ENCODE data around the gene CHCHD3.

DNA sequence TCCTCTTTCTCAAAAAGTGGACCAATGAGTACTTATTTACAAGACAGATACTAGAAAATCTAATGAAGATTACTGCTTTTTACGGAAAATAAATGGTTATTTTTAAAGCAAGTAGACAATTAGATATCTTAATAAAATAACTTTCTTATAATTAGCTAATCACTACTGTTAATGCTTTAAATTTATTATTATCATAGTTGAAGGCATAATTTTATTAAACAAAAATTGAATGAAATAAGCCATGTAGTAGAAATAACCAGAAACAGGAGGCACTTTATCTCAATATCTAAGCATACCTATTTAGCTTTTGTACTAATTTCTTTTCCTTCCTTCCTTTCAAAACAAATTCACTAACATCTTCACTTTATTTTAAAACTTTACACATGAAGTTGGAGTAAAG, 134.9 kb downstream of the CHCHD3 start:
- TF ChIP-seq RAD21 (IDR thresholded peaks at IDR 0.05; ENCODE audit: low read length) (no peak), POLR2A (IDR thresholded peaks at IDR 0.05; ENCODE audit: low read depth, low read length) (no peak), CEBPB (IDR thresholded peaks at IDR 0.05; ENCODE audit: low read depth, low read length) (no peak), RFX5 (IDR thresholded peaks at IDR 0.05; ENCODE audit: low read depth, low read length) (no peak), NFE2L2 (IDR thresholded peaks at IDR 0.05; ENCODE audit: low read depth, low read length) (no peak)
- TF ChIP-seq, protein P1, sequence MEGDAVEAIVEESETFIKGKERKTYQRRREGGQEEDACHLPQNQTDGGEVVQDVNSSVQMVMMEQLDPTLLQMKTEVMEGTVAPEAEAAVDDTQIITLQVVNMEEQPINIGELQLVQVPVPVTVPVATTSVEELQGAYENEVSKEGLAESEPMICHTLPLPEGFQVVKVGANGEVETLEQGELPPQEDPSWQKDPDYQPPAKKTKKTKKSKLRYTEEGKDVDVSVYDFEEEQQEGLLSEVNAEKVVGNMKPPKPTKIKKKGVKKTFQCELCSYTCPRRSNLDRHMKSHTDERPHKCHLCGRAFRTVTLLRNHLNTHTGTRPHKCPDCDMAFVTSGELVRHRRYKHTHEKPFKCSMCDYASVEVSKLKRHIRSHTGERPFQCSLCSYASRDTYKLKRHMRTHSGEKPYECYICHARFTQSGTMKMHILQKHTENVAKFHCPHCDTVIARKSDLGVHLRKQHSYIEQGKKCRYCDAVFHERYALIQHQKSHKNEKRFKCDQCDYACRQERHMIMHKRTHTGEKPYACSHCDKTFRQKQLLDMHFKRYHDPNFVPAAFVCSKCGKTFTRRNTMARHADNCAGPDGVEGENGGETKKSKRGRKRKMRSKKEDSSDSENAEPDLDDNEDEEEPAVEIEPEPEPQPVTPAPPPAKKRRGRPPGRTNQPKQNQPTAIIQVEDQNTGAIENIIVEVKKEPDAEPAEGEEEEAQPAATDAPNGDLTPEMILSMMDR (conservative IDR thresholded peaks at IDR 0.05; ENCODE audit: low read depth, low read length) = no peak
- TF ChIP-seq, protein P2, sequence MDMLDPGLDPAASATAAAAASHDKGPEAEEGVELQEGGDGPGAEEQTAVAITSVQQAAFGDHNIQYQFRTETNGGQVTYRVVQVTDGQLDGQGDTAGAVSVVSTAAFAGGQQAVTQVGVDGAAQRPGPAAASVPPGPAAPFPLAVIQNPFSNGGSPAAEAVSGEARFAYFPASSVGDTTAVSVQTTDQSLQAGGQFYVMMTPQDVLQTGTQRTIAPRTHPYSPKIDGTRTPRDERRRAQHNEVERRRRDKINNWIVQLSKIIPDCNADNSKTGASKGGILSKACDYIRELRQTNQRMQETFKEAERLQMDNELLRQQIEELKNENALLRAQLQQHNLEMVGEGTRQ (IDR thresholded peaks at IDR 0.05; ENCODE audit: low read depth, low read length) = no peak
